22Rv1 (cell line): ENCODE results near the gene C1orf174.

Experiments
- CTCF ChIP-seq: fragments of 450-650 bp; IDR thresholded peaks from 2 replicates; pipeline ENCODE4 v1.5.1; 2017; ENCODE audit warnings: mild to moderate bottlenecking
- ZFX ChIP-seq: fragments of 450-650 bp; IDR thresholded peaks from 2 replicates; pipeline ENCODE4 v1.6.1; 2017; ENCODE audit warnings: antibody characterized with exemption, borderline replicate concordance

GRCh38 chr1:3857791-3858129 is 42.3 kb downstream of the C1orf174 start:
- no peak for TF ChIP-seq CTCF
- no peak for TF ChIP-seq ZFX
